ENCODE measurements around the gene UBASH3A.

- TF ChIP-seq CTCF (conservative IDR thresholded peaks at IDR 0.05; ENCODE audit: low read length) (no peak), EZH2phosphoT487 (IDR thresholded peaks at IDR 0.05; ENCODE audit: borderline replicate concordance, low read depth, low read length) (no peak)
Measured at GRCh38 chr21:42426876-42427480, 23.3 kb downstream of the UBASH3A start.
